ENCODE measurements around the gene CCDC181. TPM values are rescaled to one million over a fixed set of nuclear protein-coding genes. Genes with fewer than 3 reads are reported as not detected.

The CCDC181 gene
- total and polyA plus RNA-seq, 2 experiments from 2014 or later: 0.79 to 1.3 TPM

- Histone ChIP-seq H3K36me3 (replicated peaks; ENCODE audit: insufficient read depth, low read depth) (no peaks in the 10 kb centered on the region), H3K27ac (no peak overlapping the region), H4K20me1 (ENCODE audit: insufficient read depth, poor library complexity, severe bottlenecking) (no peaks in the 10 kb centered on the region), H3K27me3 (no peaks in the 10 kb centered on the region), H3K79me2 (peaks cover 10% of the 10 kb centered on the region), H2AFZ (no peak overlapping the region), H3K4me2 (no peak overlapping the region), H3K4me1 (ENCODE audit: insufficient read depth) (peaks cover 13% of the 10 kb centered on the region), H3K4me3 (no peak overlapping the region), H3K9me2 (replicated peaks; ENCODE audit: insufficient read depth) (no peaks in the 10 kb centered on the region), H3K9me3 (ENCODE audit: low read depth) (no peaks in the 10 kb centered on the region)
- 81% methylated on average over 2 of the region's 2 CpGs for WGBS (ENCODE audit: low lambda C conversion rate, missing lambda C conversion rate)
- TF ChIP-seq, protein P1, sequence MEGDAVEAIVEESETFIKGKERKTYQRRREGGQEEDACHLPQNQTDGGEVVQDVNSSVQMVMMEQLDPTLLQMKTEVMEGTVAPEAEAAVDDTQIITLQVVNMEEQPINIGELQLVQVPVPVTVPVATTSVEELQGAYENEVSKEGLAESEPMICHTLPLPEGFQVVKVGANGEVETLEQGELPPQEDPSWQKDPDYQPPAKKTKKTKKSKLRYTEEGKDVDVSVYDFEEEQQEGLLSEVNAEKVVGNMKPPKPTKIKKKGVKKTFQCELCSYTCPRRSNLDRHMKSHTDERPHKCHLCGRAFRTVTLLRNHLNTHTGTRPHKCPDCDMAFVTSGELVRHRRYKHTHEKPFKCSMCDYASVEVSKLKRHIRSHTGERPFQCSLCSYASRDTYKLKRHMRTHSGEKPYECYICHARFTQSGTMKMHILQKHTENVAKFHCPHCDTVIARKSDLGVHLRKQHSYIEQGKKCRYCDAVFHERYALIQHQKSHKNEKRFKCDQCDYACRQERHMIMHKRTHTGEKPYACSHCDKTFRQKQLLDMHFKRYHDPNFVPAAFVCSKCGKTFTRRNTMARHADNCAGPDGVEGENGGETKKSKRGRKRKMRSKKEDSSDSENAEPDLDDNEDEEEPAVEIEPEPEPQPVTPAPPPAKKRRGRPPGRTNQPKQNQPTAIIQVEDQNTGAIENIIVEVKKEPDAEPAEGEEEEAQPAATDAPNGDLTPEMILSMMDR (IDR thresholded peaks at IDR 0.05; ENCODE audit: poor library complexity): no peak
- no peak for DNase-seq (ENCODE audit: low spot score)
These were observed 79.4 kb downstream of the CCDC181 start for GRCh38 chr1:169347688-169348382.

GRCh38 chr1:169346036-169346589, 81.2 kb downstream of the CCDC181 start:
- Histone ChIP-seq H2AFZ (no peak overlapping the region), H3K9me2 (replicated peaks; ENCODE audit: insufficient read depth) (no peaks in the 10 kb centered on the region), H3K4me3 (no peak overlapping the region), H3K79me2 (peaks cover 7% of the 10 kb centered on the region), H4K20me1 (ENCODE audit: insufficient read depth, poor library complexity, severe bottlenecking) (no peaks in the 10 kb centered on the region), H3K27ac (peak overlapping the region; percentile 56), H3K4me2 (peak overlapping the region; percentile 24), H3K9me3 (ENCODE audit: low read depth) (no peaks in the 10 kb centered on the region), H3K4me1 (ENCODE audit: insufficient read depth) (peaks cover 13% of the 10 kb centered on the region), H3K27me3 (no peaks in the 10 kb centered on the region), H3K36me3 (replicated peaks; ENCODE audit: insufficient read depth, low read depth) (no peaks in the 10 kb centered on the region)
- WGBS (ENCODE audit: low lambda C conversion rate, missing lambda C conversion rate): 71% methylated on average over 3 of the region's 3 CpGs
- DNase-seq (ENCODE audit: low spot score): no peak
- no peak for TF ChIP-seq EZH2phosphoT487 (IDR thresholded peaks at IDR 0.05; ENCODE audit: low read depth, severe bottlenecking, unreplicated experiment)
- TF ChIP-seq EZH2 (IDR thresholded peaks at IDR 0.05; ENCODE audit: borderline replicate concordance): no peak
- TF ChIP-seq, protein P1 (IDR thresholded peaks at IDR 0.05; ENCODE audit: poor library complexity): no peak

DNA sequence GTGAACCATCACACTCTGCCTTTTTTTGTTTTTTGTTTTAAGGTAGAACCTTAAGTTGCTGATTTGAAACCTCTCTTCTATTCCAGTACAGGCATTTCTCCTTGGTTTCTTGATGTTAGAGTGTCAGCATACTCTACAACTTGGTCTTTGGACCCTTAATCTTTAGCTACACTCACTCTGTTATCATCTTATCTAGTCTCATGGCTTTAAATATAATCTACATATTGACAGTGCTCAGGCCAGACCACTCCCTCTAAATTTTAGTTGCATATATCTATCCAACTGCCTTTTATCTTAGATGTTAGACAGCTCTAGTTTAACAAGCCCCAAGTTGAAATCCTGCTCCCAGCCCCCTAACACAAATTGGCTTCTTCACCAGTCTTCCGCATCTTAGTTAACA, 81.8 kb downstream of the CCDC181 start:
- DNase-seq (ENCODE audit: low spot score): peak; percentile 8
- peak overlapping the region; percentile 60 for H3K27ac ChIP-seq

More for the DNA sequence above, 81.8 kb downstream of the CCDC181 start:
- Histone ChIP-seq H3K4me3 (no peak overlapping the region), H3K4me2 (peak overlapping the region; percentile 33), H4K20me1 (ENCODE audit: insufficient read depth, poor library complexity, severe bottlenecking) (no peaks in the 10 kb centered on the region), H3K27me3 (no peaks in the 10 kb centered on the region), H3K9me2 (replicated peaks; ENCODE audit: insufficient read depth) (no peaks in the 10 kb centered on the region), H3K4me1 (ENCODE audit: insufficient read depth) (peaks cover 13% of the 10 kb centered on the region), H3K9me3 (ENCODE audit: low read depth) (no peaks in the 10 kb centered on the region), H3K79me2 (peaks cover 6% of the 10 kb centered on the region), H2AFZ (no peak overlapping the region), H3K36me3 (replicated peaks; ENCODE audit: insufficient read depth, low read depth) (no peaks in the 10 kb centered on the region)
- no peak for TF ChIP-seq EZH2phosphoT487 (IDR thresholded peaks at IDR 0.05; ENCODE audit: low read depth, severe bottlenecking, unreplicated experiment)
- TF ChIP-seq, protein P1 (IDR thresholded peaks at IDR 0.05; ENCODE audit: poor library complexity): no peak
- no peak for TF ChIP-seq EZH2 (IDR thresholded peaks at IDR 0.05; ENCODE audit: borderline replicate concordance)
- 74% methylated on average over 1 of the region's 1 CpG for WGBS (ENCODE audit: low lambda C conversion rate, missing lambda C conversion rate)

Small RNAs within 50 kb of the gene (small RNA-seq; reads per million reads assigned to genes)
- not detected for gene AL021068.2

Other genes with a start within 250 kb of the CCDC181 start
- gene NME7, start 59.7 kb downstream of the CCDC181 start, total RNA-seq: 13.7 and 25.4 TPM in 2 replicates
- gene NME7, start 59.7 kb downstream of the CCDC181 start, polyA plus RNA-seq: 65.2 and 76.5 TPM in 2 replicates
- 22.3 and 29.6 TPM in 2 replicates for gene BLZF1, start 59.3 kb downstream of the CCDC181 start, total RNA-seq
- 16.3 and 17.1 TPM in 2 replicates for gene BLZF1, start 59.3 kb downstream of the CCDC181 start, polyA plus RNA-seq
- 41.7 and 45.0 TPM in 2 replicates for gene SLC19A2, start 58.5 kb upstream of the CCDC181 start, total RNA-seq
- gene SLC19A2, start 58.5 kb upstream of the CCDC181 start, polyA plus RNA-seq: 15.0 and 16.3 TPM in 2 replicates
- gene F5, start 159.0 kb upstream of the CCDC181 start, total RNA-seq: 24.0 and 34.2 TPM in 2 replicates
- 20.4 and 21.5 TPM in 2 replicates for gene F5, start 159.0 kb upstream of the CCDC181 start, polyA plus RNA-seq
- 0.24 and 0.27 TPM in 2 replicates for gene SELP, start 202.7 kb upstream of the CCDC181 start, total RNA-seq
- gene SELP, start 202.7 kb upstream of the CCDC181 start, polyA plus RNA-seq: 0.34 TPM in 1 of 2 replicates, not detected in the other